GM12891 (cell line): ENCODE measurements around the gene CTAGE6.
"Not testable (repeated sequence)": the region's sequence is repeated elsewhere in the genome, so short reads cannot be mapped to it uniquely, and the experiment has no call there.

Experiments
- POLR2A ChIP-seq: IDR thresholded peaks from 2 replicates; pipeline ENCODE4 v1.6.1; 2011; ENCODE audit warnings: low read depth, low read length, control low read depth
- POLR2AphosphoS5 ChIP-seq: IDR thresholded peaks from 2 replicates; pipeline ENCODE4 v1.6.1; 2011; ENCODE audit warnings: low read depth, low read length, control low read depth
- POU2F2 ChIP-seq: IDR thresholded peaks from 2 replicates; pipeline ENCODE4 v1.6.1; 2011; ENCODE audit warnings: low read depth, mild to moderate bottlenecking, control low read depth, low read length, moderate library complexity
- SPI1 ChIP-seq: IDR thresholded peaks from 2 replicates; pipeline ENCODE4 v1.6.1; 2011; ENCODE audit warnings: low read depth, low read length, control low read depth
- TAF1 ChIP-seq: IDR thresholded peaks from 2 replicates; pipeline ENCODE4 v1.6.1; 2011; ENCODE audit warnings: low read depth, low read length, control low read depth

DNA sequence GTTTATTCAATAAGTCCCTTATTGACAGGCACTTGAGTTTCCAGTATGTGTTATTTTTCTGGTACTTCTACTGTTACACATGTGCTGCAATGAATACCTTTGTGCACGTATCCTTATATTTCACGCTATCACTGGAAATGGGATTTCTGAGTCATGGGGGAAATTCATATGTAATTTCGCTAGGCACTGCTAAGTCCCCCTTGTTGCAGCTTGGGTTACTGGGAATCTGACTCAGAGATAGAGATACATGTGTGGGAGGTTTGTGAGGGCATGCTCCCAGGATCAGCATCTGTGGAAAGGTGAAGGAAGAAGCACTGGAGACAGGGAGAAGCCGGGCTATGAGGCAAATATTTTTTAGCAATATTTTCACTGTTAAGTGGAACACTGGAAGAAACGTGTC is 47.6 kb downstream of the CTAGE6 start:
- not testable (repeated sequence) for TF ChIP-seq POLR2A, POLR2AphosphoS5, SPI1, TAF1, POU2F2
